NCI-H345 treated with DMSO at 0.1 percent for 48 hours (cell line): Measurements from ENCODE around the gene FBXL12.
"Not testable (repeated sequence)": the region's sequence is repeated elsewhere in the genome, so short reads cannot be mapped to it uniquely, and the experiment has no call there.

Experiments used
- DNase-seq: peaks from one replicate; lab custom pipeline; 2025; ENCODE audit not compliant: unreplicated experiment; lab: John Stamatoyannopoulos, UW

The FBXL12 gene

GRCh38 chr19:9793071-9793591 lies 25.7 kb downstream of the FBXL12 start:
- DNase-seq = no peak

- DNase-seq = peak; percentile 96
Measured at GRCh38 chr19:9792206-9793070, 26.4 kb downstream of the FBXL12 start.

GRCh38 chr19:9791552-9792205 lies 27.2 kb downstream of the FBXL12 start:
- peak; percentile 92 for DNase-seq

- DNase-seq = not testable (repeated sequence)
Measured at GRCh38 chr19:9791073-9791367, 27.9 kb downstream of the FBXL12 start.

GRCh38 chr19:9789579-9789978 lies 29.3 kb downstream of the FBXL12 start:
- not testable (repeated sequence) for DNase-seq

- no peak for DNase-seq
Measured at GRCh38 chr19:9789066-9789465, 29.8 kb downstream of the FBXL12 start.

GRCh38 chr19:9788604-9789003 lies 30.3 kb downstream of the FBXL12 start:
- DNase-seq = not testable (repeated sequence)

GRCh38 chr19:9786819-9787218 lies 32.1 kb downstream of the FBXL12 start:
- DNase-seq = no peak

GRCh38 chr19:9786342-9786741 lies 32.5 kb downstream of the FBXL12 start:
- DNase-seq = no peak

GRCh38 chr19:9785367-9786331 lies 33.2 kb downstream of the FBXL12 start:
- DNase-seq = peak; percentile 88

GRCh38 chr19:9784163-9784496 lies 34.7 kb downstream of the FBXL12 start:
- not testable (repeated sequence) for DNase-seq

- no peak for DNase-seq
Measured at GRCh38 chr19:9782338-9782737, 36.5 kb downstream of the FBXL12 start.

- peak; percentile 89 for DNase-seq
Measured at GRCh38 chr19:9768175-9769112, 50.4 kb downstream of the FBXL12 start, which contains the start of gene ZNF846. ZNF846 (minus strand) TSS chr19:9768738; CDS start chr19:9764950, 3,788 bp downstream.
